OCI-LY7 (cell line): ENCODE data around the gene CPNE5.

Experiments used
- CTCF ChIP-seq: fragments of 200-600 bp; sonication (generic); conservative IDR thresholded peaks from 2 replicates; pipeline ENCODE4 v1.5.1; 2014; ENCODE audit warnings: mild to moderate bottlenecking, antibody characterized with exemption, low read length, moderate library complexity, mixed read lengths
- EZH2phosphoT487 ChIP-seq: fragments of 200-600 bp; sonication (generic); IDR thresholded peaks from 2 replicates; pipeline ENCODE4 v1.6.1; 2018; ENCODE audit warnings: low read depth, borderline replicate concordance, mild to moderate bottlenecking, mixed run types, antibody characterized with exemption, low read length, moderate library complexity, mixed read lengths

DNA sequence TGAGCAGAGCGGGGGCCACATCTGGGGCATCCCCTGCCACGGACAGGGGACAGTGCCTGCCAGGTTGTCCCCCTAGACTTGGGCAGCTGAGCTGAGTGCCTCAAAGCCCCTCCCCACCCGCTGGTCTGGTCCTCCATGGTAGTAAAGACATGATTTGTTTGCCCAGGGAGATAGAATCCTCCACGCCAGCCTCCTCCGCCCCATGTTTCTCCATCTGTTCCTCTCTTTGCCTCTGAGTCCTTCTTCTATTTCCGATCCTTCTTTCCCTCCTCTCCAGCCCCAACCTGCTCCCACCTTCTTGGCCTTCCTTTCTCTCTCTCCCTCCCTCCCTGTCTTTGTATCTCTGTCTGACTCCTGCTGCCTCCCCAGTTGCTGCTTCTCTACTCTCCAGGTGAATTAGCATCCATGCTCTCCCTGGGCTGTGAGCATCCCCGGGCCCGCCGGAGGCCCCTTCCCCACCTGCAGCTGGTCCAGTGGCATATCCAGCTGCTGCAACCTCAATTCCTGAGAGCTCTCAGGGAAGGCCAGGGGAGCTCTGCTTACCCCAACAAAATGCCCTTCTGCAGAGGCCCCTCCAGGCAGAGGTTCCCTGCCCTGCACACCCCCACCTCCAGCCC lies 45.8 kb downstream of the CPNE5 start:
- no peak for TF ChIP-seq CTCF
- no peak for TF ChIP-seq EZH2phosphoT487
